Measurements from ENCODE around the gene S100A2. TPM values are rescaled to one million over a fixed set of nuclear protein-coding genes. Genes with fewer than 3 reads are reported as not detected.

S100A2 gene
- total RNA-seq, 4 donors from 2014 or later, result 949 to 3,544 (median 1,180) TPM

GRCh38 chr1:153540394-153541361 lies 25.0 kb downstream of the S100A2 start, which contains the start of gene S100A5:
S100A5 (minus strand) TSS chr1:153540934; CDS start chr1:153540191, 743 bp downstream.
- intact Hi-C loops (cut with DNase I), result no loop called here
- 46 to 59% methylated on average over 5 to 6 of the region's 11 CpGs for WGBS, 2 donors
- Histone ChIP-seq H3K27ac (peak within 1 kb of the TSS; percentile 32 to 94 (median 92)), H3K4me1 (peaks cover 72 to 97% (median 87%) of the 10 kb centered on the region in 3 donors), H3K27me3 (no peaks in the 10 kb centered on the region), H3K4me3 (no peak within 1 kb of the TSS), H3K9me3 (no peaks in the 10 kb centered on the region), H3K36me3 (peaks cover 0 to 8% (median 0%) of the 10 kb centered on the region in 3 donors)
- peak in 1 of 4 donors; percentile 11 for TF ChIP-seq POLR2A (IDR thresholded peaks at IDR 0.05)
- TF ChIP-seq, protein P1, sequence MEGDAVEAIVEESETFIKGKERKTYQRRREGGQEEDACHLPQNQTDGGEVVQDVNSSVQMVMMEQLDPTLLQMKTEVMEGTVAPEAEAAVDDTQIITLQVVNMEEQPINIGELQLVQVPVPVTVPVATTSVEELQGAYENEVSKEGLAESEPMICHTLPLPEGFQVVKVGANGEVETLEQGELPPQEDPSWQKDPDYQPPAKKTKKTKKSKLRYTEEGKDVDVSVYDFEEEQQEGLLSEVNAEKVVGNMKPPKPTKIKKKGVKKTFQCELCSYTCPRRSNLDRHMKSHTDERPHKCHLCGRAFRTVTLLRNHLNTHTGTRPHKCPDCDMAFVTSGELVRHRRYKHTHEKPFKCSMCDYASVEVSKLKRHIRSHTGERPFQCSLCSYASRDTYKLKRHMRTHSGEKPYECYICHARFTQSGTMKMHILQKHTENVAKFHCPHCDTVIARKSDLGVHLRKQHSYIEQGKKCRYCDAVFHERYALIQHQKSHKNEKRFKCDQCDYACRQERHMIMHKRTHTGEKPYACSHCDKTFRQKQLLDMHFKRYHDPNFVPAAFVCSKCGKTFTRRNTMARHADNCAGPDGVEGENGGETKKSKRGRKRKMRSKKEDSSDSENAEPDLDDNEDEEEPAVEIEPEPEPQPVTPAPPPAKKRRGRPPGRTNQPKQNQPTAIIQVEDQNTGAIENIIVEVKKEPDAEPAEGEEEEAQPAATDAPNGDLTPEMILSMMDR (IDR thresholded peaks at IDR 0.05), result no peak
- DNase-seq, result no peak

GRCh38 chr1:153539395-153540093 lies 26.1 kb downstream of the S100A2 start:
- 69 to 75% methylated on average over 3 to 4 of the region's 4 CpGs for WGBS, 2 donors
- H3K36me3 ChIP-seq, result peaks cover 0 to 8% (median 0%) of the 10 kb centered on the region in 3 donors
- intact Hi-C loops (cut with DNase I), result no loop called here
- no peak overlapping the region for H3K4me3 ChIP-seq
- H3K9me3 ChIP-seq, result no peaks in the 10 kb centered on the region
- no peak for DNase-seq
- peak overlapping the region in 3 of 4 donors; percentile 32 to 99 (median 92) for H3K27ac ChIP-seq
- H3K4me1 ChIP-seq, result peaks cover 64 to 97% (median 85%) of the 10 kb centered on the region in 3 donors
- H3K27me3 ChIP-seq, result no peaks in the 10 kb centered on the region
- TF ChIP-seq, protein P1 (IDR thresholded peaks at IDR 0.05), result no peak
- TF ChIP-seq POLR2A (IDR thresholded peaks at IDR 0.05), result no peak

DNA sequence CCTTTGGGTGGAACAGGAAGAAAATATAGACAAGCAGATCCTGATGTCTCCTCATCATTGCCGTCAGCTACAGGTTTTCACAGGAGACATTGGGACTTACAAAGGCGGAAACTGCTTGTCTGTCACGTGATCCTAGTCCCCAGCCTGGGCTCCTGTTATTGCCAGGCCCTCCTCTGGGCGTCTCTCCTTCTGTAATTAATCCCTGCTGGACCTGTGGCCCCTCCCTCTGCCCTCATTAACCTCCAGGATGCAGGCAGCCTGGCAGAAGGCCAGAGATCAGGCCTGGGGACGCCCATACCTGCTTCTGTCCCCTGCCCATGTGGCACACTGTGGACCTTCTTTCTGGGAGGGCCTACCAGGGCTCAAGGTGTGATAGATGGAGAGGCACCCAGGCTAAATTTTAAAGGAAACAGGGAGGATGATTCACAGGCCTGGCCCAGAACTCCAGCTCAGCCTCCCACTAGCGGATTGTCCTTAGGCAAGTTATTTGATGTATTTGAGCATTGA lies 27.3 kb downstream of the S100A2 start:
- no peak overlapping the region for H3K4me3 ChIP-seq
- no peaks in the 10 kb centered on the region for H3K9me3 ChIP-seq
- intact Hi-C loops (cut with DNase I), result no loop called here
- TF ChIP-seq, protein P1 (IDR thresholded peaks at IDR 0.05), result peak in 2 of 6 experiments; percentile 16 to 32
- TF ChIP-seq POLR2A (IDR thresholded peaks at IDR 0.05), result no peak
- H3K27me3 ChIP-seq, result no peaks in the 10 kb centered on the region
- peak overlapping the region; percentile 99 to 100 (median 100) for H3K27ac ChIP-seq
- H3K4me1 ChIP-seq, result peaks cover 64 to 97% (median 85%) of the 10 kb centered on the region in 3 donors
- DNase-seq, result no peak
- WGBS, 2 donors, result 38 to 54% methylated on average over 1 to 6 of the region's 6 CpGs
- peaks cover 0 to 6% (median 0%) of the 10 kb centered on the region in 3 donors for H3K36me3 ChIP-seq

GRCh38 chr1:153537376-153537730 lies 28.3 kb downstream of the S100A2 start:
- Histone ChIP-seq H3K27me3 (no peaks in the 10 kb centered on the region), H3K4me1 (peaks cover 64 to 97% (median 85%) of the 10 kb centered on the region in 3 donors), H3K9me3 (no peaks in the 10 kb centered on the region), H3K36me3 (no peaks in the 10 kb centered on the region), H3K27ac (peak overlapping the region; percentile 99 to 100 (median 100)), H3K4me3 (no peak overlapping the region)
- 92 to 100% methylated on average over 2 of the region's 6 CpGs for whole genome bisulfite sequencing, 2 donors
- DNase-seq, result no peak
- TF ChIP-seq POLR2A (IDR thresholded peaks at IDR 0.05), result no peak
- TF ChIP-seq, protein P1 (IDR thresholded peaks at IDR 0.05), result no peak
- intact Hi-C loops (cut with DNase I), result no loop called here

Measured in esophagus squamous epithelium (tissue), 5 donors.